Thyroid gland (tissue), 4 donors: ENCODE results near the gene CACNA2D3.

Source experiments
- POLR2A ChIP-seq, 2 donors: fragments of 450-650 bp; IDR thresholded peaks; one replicate each; pipeline ENCODE4 v1.6.1; 2017; ENCODE audit warnings: antibody characterized with exemption in 2 of 2, mild to moderate bottlenecking in 2 of 2, moderate library complexity in 1 of 2
- TF ChIP-seq, protein P1 (sequence below), 6 experiments: fragments of 200-600 bp in 3 of 6; fragments of 450-650 bp in 3 of 6; sonication (generic) in 3 of 6; IDR thresholded peaks; one replicate each; pipeline ENCODE4 v1.5.1; 2016 to 2019; ENCODE audit warnings: antibody characterized with exemption in 6 of 6, mild to moderate bottlenecking in 2 of 6, inconsistent platforms in 1 of 6, moderate library complexity in 1 of 6

DNA sequence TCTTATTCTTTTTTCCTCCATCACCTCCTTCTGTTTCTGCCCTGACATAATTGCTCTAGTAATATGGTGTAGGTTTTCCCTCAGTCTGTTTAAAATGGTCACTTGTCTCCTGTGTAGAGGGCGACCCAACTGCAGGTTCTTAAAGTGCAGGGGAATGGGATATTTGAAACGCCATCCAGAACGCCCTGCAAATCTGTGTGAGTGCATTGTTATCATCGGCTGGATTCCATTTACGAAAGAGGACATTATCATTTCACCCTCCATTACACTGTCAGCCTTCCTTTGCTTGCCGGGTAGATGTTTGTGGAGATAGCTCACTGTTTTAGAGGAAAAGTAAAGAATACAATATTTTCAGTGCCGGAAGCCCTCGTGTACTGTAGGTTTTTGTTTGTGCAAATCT, 451.5 kb downstream of the CACNA2D3 start:
- no peak for TF ChIP-seq POLR2A (IDR thresholded peaks at IDR 0.05)
- TF ChIP-seq, protein P1, sequence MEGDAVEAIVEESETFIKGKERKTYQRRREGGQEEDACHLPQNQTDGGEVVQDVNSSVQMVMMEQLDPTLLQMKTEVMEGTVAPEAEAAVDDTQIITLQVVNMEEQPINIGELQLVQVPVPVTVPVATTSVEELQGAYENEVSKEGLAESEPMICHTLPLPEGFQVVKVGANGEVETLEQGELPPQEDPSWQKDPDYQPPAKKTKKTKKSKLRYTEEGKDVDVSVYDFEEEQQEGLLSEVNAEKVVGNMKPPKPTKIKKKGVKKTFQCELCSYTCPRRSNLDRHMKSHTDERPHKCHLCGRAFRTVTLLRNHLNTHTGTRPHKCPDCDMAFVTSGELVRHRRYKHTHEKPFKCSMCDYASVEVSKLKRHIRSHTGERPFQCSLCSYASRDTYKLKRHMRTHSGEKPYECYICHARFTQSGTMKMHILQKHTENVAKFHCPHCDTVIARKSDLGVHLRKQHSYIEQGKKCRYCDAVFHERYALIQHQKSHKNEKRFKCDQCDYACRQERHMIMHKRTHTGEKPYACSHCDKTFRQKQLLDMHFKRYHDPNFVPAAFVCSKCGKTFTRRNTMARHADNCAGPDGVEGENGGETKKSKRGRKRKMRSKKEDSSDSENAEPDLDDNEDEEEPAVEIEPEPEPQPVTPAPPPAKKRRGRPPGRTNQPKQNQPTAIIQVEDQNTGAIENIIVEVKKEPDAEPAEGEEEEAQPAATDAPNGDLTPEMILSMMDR (IDR thresholded peaks at IDR 0.05): no peak
